NB4 (cell line): Measurements from ENCODE around the gene PCDH15.

ENCODE experiments used
- CTCF ChIP-seq: IDR thresholded peaks from one replicate; pipeline ENCODE4 v1.5.1; 2012; ENCODE audit warnings: low read depth, low read length
- MYC ChIP-seq: IDR thresholded peaks from 2 replicates; pipeline ENCODE4 v1.6.1; 2011; ENCODE audit warnings: low read depth, low read length

- TF ChIP-seq CTCF (no peak), MYC (no peak)
Measured at GRCh38 chr10:54496852-54497251, 304.2 kb downstream of the PCDH15 start.
